Activated CD4-positive, CD25-positive, alpha-beta regulatory T cell treated with anti-CD3 and anti-CD28 coated beads, Interleukin-2, amount 50 U/mL, for 24 hours (primary cell): ENCODE measurements around the gene SLC30A10.
"Not testable (repeated sequence)": the region's sequence is repeated elsewhere in the genome, so short reads cannot be mapped to it uniquely, and the experiment has no call there.

Experiments used
- ATAC-seq, 2 donors: fragments of 150-1000 bp; cut with Tn5 transposase; one replicate each; pipeline ENCODE4 v1.10.0; 2021; ENCODE audit warnings: mild to moderate bottlenecking in 1 of 2, moderate library complexity in 1 of 2

SLC30A10 gene

DNA sequence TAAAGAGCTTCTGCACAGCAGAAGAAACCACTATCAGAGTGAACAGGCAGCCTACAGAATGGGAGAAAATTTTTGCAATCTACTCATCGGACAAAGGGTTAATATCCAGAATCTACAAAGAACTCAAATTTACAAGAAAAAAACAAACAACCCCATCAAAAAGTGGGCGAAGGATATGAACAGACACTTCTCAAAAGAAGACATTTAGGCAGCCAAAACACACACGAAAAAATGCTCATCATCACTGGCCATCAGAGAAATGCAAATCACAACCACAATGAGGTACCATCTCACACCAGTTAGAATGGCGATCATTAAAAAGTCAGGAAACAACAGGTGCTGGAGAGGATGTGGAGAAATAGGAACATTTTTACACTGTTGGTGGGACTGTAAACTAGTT, 36.5 kb downstream of the SLC30A10 start:
- not testable (repeated sequence) for ATAC-seq

DNA sequence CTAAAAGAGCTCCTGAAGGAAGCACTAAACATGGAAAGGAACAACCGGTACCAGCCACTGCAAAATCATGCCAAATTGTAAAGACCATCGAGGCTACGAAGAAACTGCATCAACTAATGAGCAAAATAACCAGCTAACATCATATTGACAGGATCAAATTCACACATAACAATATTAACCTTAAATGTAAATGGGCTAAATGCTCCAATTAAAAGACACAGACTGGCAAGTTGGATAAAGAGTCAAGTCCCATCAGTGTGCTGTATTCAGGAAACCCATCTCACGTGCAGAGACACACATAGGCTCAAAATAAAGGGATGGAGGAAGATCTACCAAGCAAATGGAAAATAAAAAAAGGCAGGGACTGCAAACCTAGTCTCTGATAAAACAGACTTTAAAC, 39.7 kb downstream of the SLC30A10 start:
- ATAC-seq, result not testable (repeated sequence)

DNA sequence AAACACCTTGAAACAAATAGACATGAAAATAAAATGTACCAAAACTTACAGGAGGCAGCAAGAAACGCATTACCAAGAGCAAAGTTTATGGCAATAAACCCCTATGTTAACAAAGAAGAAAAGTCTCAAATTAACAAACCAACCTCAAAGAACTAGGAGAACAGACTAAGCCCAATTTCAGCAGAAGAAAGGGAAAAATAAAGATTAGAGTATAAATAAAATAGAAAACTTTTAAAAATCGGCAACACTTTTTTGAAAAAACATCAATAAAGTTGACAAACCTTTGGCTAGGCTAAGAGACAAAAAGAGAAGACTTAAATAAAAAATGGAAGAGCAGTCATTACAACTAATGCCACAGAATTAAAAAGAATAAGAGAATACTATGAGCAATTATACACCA, 42.7 kb downstream of the SLC30A10 start:
- ATAC-seq, result no peak

DNA sequence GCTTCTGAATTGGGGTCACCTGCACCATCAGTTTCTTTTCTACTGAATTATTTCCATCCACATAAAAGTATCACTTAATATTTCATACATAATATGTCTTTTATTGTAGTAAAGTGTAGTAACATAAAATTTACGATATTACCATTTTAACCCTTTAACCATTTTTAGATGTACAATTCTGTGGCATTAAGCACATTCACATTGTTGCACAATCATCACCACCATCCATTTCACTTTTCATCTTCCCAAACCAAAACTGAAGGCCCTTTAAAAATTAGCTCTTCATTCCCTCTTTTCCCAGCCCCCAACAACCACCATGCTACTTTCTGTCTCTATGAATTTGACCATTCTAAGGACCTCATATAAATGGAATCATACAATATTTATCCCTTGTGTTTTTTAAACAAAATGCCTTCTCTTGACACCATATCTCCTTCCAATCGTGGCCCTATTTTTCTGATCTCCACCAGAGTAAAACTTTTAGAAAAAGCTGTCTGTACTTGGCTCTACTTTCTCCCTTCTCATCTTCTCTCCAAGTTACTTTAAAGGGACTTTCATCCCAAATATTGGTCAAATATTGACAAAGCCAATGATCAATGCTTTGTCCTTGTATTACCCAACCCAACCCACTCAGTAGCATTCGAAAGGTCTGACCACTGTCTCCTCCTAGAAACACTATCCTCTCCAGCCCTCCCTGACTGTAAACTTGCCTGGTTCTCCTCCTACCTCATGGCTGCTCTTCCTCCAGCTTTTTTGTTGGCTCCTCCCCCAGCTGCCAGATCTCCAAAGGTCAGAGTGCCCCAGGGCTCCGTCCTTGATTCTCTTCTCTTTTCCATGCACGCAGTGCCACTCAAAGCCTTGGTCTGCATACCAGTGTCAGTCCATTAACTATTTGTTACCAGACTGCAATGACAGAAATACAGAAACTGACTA, 44.7 kb downstream of the SLC30A10 start:
- no peak for ATAC-seq

DNA sequence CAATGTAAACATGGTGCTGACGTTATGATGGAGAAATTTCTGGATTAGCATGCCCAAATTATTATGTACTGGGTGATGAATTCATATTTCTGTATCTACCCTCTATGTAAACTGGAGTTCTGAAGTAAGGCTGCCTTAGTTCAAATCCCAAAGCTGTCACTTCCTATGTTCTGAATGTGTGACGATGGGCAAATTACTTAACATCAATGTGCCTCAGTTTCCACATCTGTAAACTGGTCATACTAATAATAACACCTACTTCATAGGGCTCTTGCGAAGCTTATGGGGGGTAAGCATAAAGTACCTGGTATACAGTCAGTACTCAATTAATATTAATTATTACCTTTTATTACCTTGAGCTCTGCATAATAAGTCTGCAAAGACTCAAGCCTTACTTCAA, 45.6 kb downstream of the SLC30A10 start:
- no peak for ATAC-seq

DNA sequence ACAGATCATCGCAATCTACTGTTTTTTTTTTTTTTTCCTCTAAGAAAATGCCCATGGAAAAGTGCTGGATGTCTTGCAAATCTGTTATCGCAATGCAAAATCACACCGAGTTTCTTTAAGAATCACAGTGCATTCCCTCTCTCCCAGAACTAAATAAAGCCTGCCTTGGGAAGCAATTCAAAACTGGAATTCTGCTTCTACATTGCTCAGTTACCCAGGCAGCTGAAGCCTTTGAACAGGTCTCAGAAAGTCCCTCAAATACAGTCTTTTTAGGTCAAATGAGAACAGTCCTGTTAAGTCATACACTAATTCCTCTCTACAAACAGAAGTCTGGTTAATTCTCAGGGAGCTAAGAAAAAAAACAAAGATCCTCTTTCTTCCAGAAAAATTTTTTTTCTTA, 46.3 kb downstream of the SLC30A10 start:
- no peak for ATAC-seq

DNA sequence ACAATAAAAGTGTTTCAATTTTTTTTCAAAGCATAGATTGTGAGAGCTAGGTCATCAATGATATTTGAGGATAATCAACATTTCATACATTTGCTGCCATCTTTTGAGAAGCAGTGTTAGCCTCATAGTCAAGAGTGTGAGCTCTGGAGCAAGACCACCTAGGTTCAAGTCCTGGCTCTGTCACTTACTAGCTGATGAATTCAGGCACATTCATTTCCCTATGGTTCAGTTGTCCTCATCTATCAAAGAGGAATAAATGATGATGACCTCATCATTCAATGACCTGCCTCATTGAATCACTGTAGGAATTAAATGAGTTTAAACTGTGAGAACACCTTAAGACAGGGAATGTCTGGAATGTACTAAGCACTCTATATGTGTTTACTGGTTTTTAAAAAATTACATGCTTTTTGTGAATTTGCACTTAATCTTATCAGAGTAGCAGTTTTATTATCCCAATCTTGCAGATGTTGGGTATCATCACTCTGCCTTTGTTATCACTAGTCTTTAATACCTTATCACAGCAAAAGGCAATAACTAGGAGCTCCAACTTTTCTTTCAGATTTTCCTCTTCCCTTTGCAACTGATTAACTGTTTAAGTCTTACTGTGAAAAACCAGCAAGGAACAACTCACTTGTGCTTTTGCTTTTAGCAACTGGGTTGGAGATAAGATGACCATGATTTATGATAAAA, 47.4 kb downstream of the SLC30A10 start:
- ATAC-seq, result no peak

DNA sequence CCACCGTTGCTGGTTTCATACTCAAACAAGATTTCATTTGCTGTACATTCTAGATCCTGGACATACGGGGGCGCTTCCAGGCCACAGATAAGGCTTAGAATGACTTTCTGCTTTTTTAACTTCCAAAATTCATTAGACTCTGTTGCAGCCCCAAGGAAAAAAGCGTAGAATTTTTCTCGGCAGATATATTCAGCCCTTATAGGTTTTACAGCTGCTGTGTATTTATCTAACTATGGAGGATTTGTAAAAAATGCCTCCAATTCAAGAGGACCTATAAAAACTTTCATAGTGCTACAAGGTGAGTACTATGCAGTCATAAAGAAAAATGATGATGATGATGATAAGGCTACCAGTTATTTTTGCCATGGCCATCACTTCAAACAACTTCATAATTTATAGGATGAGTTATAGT, 51.6 kb downstream of the SLC30A10 start:
- no peak for ATAC-seq

DNA sequence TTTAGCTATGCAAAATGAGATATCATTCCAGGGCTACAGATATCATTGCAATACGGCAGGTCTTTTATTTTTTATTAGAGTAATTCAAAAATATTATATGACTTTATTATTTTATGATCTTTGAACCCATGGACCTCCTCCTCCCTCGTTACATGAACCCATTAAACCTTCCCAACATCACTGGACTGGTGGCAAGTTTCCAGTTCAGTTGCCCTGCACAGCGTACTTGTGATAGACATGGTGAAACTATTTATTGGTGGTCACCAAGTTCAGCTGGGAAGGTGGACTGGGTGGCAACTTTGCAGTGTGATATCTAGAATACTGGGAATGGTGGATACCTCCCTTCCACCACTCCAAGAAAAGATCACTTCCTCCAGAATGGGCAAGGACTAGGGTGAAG, 52.5 kb downstream of the SLC30A10 start:
- no peak for ATAC-seq

DNA sequence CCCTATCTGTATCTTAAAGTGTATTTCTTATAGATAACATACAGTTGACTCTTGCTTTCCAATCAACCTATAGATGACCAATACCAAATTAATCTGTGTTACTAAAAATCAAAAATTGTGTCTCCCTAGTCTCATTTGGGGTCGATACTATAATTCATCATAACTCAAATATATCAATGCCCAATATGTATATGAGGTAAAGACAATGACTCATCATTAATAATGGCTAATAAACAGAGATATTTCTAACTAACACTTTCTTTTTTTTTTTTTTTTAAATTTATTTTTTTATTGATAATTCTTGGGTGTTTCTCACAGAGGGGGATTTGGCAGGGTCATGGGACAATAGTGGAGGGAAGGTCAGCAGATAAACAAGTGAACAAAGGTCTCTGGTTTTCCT, 55.8 kb downstream of the SLC30A10 start:
- ATAC-seq, result not testable (repeated sequence)

DNA sequence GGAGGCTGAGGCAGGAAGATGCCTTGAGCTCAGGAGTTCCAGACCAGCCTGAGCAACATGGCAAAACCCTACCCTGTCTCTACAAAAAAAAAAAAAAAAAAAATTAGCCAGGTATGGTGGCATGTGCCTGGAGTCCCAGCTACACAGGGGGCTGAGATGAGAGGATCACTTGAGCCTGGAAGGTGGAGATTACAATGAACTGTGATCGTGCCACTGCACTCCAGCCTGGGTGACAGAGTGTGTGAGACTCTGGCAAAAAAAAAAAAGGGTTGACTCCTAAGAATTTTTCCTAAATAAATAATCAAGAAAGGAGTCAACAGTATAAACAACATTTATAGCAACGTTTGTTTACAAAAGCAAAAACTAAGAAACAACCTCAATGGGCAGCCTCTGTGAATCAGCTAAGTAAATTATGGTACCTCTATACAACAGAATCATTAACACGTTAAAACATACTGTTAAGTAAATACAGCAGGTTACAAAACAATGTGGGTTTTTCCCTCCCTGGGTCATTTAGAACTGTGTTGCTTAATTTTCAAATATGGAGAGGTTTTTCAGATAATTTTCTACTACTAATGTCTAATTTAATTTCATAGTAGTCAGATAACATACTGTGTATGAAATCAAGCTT, 56.8 kb downstream of the SLC30A10 start:
- no peak for ATAC-seq

DNA sequence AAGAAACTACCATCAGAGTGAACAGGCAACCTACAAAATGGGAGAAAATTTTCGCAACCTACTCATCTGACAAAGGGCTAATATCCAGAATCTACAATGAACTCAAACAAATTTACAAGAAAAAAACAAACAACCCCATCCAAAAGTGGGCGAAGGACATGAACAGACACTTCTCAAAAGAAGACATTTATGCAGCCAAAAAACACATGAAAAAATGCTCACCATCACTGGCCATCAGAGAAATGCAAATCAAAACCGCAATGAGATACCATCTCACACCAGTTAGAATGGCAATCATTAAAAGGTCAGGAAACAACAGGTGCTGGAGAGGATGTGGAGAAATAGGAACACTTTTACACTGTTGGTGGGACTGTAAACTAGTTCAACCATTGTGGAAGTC, 59.7 kb downstream of the SLC30A10 start:
- not testable (repeated sequence) for ATAC-seq
